ENCODE measurements around the gene POLD1. TPM values are rescaled to one million over a fixed set of nuclear protein-coding genes. Genes with fewer than 3 reads are reported as not detected.
A peak's percentile ranks its signal among the peaks of the same experiment; 100 is the strongest.
"Not testable (repeated sequence)": the region's sequence is repeated elsewhere in the genome, so short reads cannot be mapped to it uniquely, and the experiment has no call there.

POLD1 gene
- total and polyA plus RNA-seq, 3 experiments from 2014 or later = 29.4 to 160 (median 154) TPM

DNA sequence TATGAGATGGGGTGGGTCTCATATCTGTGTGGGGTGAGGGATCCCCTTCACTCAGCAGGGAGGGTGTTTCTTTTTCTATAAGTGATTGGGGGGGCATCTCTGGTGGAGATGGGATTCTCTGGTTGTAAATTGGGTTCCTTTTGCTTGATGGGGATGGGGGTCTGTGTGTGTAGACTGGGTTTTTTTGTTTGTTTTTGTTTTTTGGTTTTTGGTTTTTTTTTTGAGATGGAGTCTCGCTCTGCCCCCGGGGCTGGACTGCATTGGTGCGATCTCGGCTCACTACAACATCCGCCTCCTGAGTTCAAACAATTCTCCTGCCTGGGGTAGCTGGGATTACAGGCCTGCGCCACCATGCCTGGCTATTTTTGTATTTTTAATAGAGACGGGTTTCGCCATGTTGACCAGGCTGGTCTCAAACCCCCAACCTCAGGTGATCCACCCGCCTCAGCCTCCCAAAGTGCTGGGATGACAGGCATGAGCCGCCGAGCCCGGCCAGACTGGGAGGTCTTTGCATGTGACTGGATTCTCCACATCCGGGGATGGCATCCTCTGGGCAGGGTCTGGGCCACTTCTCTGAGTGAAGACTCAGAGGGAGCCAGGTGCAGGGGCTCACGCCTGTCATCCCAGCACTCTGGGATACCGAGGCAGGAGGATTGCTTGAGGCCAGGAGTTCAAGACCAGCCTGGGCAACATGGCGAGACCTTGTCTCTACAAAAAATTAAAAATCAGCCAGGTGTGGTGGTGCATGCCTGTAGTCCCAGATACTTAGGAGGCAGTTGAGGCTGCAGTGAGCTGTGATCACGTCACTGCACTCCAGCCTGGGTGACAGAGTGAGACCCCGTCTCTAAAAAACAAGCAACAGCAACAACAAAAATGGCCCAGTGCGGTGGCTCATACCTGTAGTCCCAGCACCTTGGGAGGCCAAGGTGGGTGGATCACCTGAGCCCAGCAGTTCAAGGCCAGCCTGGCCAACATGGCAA lies 49.3 kb downstream of the POLD1 start:
- Mint-ChIP-seq H3K36me3 (peaks cover 0 to 4% (median 0%) of the 10 kb centered on the region in 3 donors), H3K9me3 (peaks cover 0 to 3% (median 0%) of the 10 kb centered on the region in 5 donors), H3K4me3 (peak overlapping the region; percentile 64 to 91 (median 71)), H3K27ac (peak overlapping the region in 2 of 8 donors; percentile 63 to 78), H3K27me3 (peaks cover 19 to 42% of the 10 kb centered on the region in 2 donors), H3K4me1 (peaks cover 11 to 15% (median 12%) of the 10 kb centered on the region in 3 donors)
- Histone ChIP-seq H3K36me3 (ENCODE audit: insufficient read depth, low read length) (no peaks in the 10 kb centered on the region), H3K27me3 (ENCODE audit: insufficient read depth, low read length, poor library complexity, severe bottlenecking) (peaks cover 4% of the 10 kb centered on the region), H3K4me1 (ENCODE audit: insufficient read depth, low read length) (peaks cover 9% of the 10 kb centered on the region), H3K27ac (ENCODE audit: low read depth, low read length) (no peak overlapping the region), H3K4me3 (ENCODE audit: low read length) (no peak overlapping the region), H3K9me3 (ENCODE audit: low read length) (no peaks in the 10 kb centered on the region)
- DNase-seq = no peak
- POLR2A ChIA-PET = no interaction called here
- CTCF ChIA-PET = no interaction called here

DNA sequence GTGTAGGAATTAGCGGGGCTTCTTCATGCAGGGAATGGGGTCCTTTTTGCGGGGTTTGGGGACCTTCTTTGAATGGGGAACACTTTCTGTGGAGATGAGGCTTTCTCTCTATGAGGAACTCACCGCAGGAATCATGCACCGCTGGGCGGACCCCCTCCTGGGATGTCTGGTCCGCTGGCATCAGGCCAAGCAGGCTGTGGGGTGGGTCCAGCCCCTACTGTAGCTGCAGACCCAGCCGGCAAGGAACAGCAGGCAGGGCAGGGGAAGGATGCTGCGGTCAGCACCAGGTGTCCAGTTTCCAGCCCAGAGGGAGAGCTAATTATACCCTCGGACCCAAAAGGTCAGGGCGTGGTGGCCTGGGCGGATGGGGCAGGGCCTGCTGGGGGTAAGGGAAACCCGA lies 50.4 kb downstream of the POLD1 start:
- DNase-seq = no peak
- H3K4me1 Mint-ChIP-seq = peaks cover 9 to 11% (median 11%) of the 10 kb centered on the region in 3 donors
- H3K9me3 ChIP-seq (ENCODE audit: low read length) = no peaks in the 10 kb centered on the region
- no peak overlapping the region for H3K27ac Mint-ChIP-seq
- H3K4me3 ChIP-seq (ENCODE audit: low read length) = no peak overlapping the region
- peaks cover 0 to 4% (median 0%) of the 10 kb centered on the region in 3 donors for H3K36me3 Mint-ChIP-seq
- H3K4me1 ChIP-seq (ENCODE audit: insufficient read depth, low read length) = peaks cover 9% of the 10 kb centered on the region
- H3K27ac ChIP-seq (ENCODE audit: low read depth, low read length) = no peak overlapping the region
- peaks cover 4% of the 10 kb centered on the region for H3K27me3 ChIP-seq (ENCODE audit: insufficient read depth, low read length, poor library complexity, severe bottlenecking)
- peaks cover 0 to 3% (median 0%) of the 10 kb centered on the region in 5 donors for H3K9me3 Mint-ChIP-seq
- H3K4me3 Mint-ChIP-seq = no peak overlapping the region
- no peaks in the 10 kb centered on the region for H3K36me3 ChIP-seq (ENCODE audit: insufficient read depth, low read length)
- peaks cover 16 to 40% of the 10 kb centered on the region in 2 donors for H3K27me3 Mint-ChIP-seq
- ChIA-PET CTCF (no interaction called here), POLR2A (no interaction called here)

DNA sequence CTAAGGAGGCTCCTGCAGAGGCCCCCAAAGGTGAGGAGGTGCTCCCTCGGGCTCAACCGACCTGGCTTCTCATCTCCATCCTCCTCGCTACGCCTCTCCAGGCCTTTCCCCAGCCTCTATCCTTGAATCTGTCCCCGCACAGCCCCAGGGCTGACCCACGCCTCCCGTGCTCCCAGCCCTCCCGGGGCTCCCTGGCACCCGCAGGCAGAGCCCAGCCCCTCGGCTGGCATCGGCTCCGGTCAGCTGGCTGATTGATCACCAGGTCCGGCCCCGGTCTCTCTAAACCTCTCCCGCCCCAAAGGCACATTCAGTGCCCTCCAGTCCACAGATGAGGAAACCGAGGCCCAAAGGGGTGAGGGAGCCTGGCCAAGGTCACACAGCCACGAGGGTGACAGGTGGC lies 51.1 kb downstream of the POLD1 start:
- Mint-ChIP-seq H3K27me3 (peaks cover 14 to 39% of the 10 kb centered on the region in 2 donors), H3K4me1 (peaks cover 9 to 11% (median 11%) of the 10 kb centered on the region in 3 donors), H3K36me3 (peaks cover 0 to 4% (median 0%) of the 10 kb centered on the region in 3 donors), H3K9me3 (peaks cover 0 to 3% (median 0%) of the 10 kb centered on the region in 5 donors), H3K4me3 (no peak overlapping the region), H3K27ac (no peak overlapping the region)
- DNase-seq = no peak
- Histone ChIP-seq H3K27ac (ENCODE audit: low read depth, low read length) (no peak overlapping the region), H3K36me3 (ENCODE audit: insufficient read depth, low read length) (no peaks in the 10 kb centered on the region), H3K4me1 (ENCODE audit: insufficient read depth, low read length) (peaks cover 9% of the 10 kb centered on the region), H3K4me3 (ENCODE audit: low read length) (no peak overlapping the region), H3K9me3 (ENCODE audit: low read length) (no peaks in the 10 kb centered on the region), H3K27me3 (ENCODE audit: insufficient read depth, low read length, poor library complexity, severe bottlenecking) (peaks cover 4% of the 10 kb centered on the region)
- POLR2A ChIA-PET = no interaction called here
- CTCF ChIA-PET = no interaction called here

DNA sequence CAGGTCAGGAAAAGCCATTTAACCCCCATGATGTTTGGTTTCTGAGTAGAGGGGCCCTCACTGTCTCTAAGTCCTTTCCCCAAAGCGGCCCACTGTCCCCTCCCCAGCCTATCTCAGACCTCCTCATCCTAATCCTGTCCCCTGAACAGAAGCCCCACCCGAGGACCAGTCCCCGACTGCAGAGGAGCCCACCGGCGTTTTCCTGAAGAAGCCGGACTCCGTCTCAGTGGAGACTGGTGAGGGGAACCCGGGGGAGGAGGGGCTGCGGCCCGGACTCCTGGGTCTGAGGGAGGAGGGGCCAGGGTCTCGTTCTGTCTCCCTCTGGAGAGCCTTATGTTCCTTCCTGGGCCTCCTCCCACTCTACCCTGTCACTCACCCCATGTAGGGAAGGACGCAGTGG lies 51.5 kb downstream of the POLD1 start:
- CTCF ChIA-PET = no interaction called here
- H3K27me3 ChIP-seq (ENCODE audit: insufficient read depth, low read length, poor library complexity, severe bottlenecking) = peaks cover 4% of the 10 kb centered on the region
- no peak overlapping the region for H3K27ac ChIP-seq (ENCODE audit: low read depth, low read length)
- H3K36me3 ChIP-seq (ENCODE audit: insufficient read depth, low read length) = no peaks in the 10 kb centered on the region
- Mint-ChIP-seq H3K36me3 (peaks cover 0 to 4% (median 0%) of the 10 kb centered on the region in 3 donors), H3K9me3 (peaks cover 0 to 3% (median 0%) of the 10 kb centered on the region in 5 donors), H3K27ac (no peak overlapping the region), H3K27me3 (peaks cover 10 to 38% of the 10 kb centered on the region in 2 donors), H3K4me3 (no peak overlapping the region), H3K4me1 (peaks cover 9 to 11% (median 11%) of the 10 kb centered on the region in 3 donors)
- H3K9me3 ChIP-seq (ENCODE audit: low read length) = no peaks in the 10 kb centered on the region
- POLR2A ChIA-PET = no interaction called here
- no peak overlapping the region for H3K4me3 ChIP-seq (ENCODE audit: low read length)
- H3K4me1 ChIP-seq (ENCODE audit: insufficient read depth, low read length) = peaks cover 9% of the 10 kb centered on the region
- DNase-seq = no peak

DNA sequence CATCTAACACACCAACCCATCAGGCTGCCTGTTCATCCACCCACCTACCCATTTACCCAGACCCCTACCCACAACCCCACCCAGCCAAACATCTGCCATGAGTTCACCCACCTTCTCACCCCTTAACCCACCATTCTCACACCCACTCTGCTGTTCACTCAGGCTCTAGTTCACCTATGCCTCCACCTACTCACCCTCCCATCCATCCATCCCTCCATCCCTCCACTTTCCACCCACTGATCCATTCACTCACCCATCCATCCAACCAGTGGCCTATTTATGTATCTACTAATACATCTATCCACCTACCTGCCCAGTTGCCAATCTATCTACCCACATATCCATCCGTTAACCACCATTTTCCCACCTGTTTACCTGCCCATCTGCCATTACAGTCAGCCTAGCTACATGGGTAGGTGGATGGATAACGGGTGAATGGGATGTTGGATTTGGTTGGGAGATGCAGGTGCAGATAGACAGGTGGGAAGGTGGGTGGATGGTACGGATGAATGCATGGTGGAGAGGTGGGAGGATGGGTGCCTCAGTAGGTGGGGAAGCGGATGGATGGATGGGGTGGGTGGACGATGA lies 53.8 kb downstream of the POLD1 start:
- H3K4me3 Mint-ChIP-seq = no peak overlapping the region
- DNase-seq = no peak
- Histone ChIP-seq H3K27ac (ENCODE audit: low read depth, low read length) (no peak overlapping the region), H3K36me3 (ENCODE audit: insufficient read depth, low read length) (no peaks in the 10 kb centered on the region), H3K4me3 (ENCODE audit: low read length) (no peak overlapping the region), H3K4me1 (ENCODE audit: insufficient read depth, low read length) (no peaks in the 10 kb centered on the region), H3K27me3 (ENCODE audit: insufficient read depth, low read length, poor library complexity, severe bottlenecking) (no peaks in the 10 kb centered on the region), H3K9me3 (ENCODE audit: low read length) (no peaks in the 10 kb centered on the region)
- no peaks in the 10 kb centered on the region for H3K36me3 Mint-ChIP-seq
- peaks cover 0 to 3% (median 0%) of the 10 kb centered on the region in 5 donors for H3K9me3 Mint-ChIP-seq
- ChIA-PET POLR2A (no interaction called here), CTCF (no interaction called here)
- peaks cover 6 to 26% of the 10 kb centered on the region in 2 donors for H3K27me3 Mint-ChIP-seq
- no peaks in the 10 kb centered on the region for H3K4me1 Mint-ChIP-seq
- H3K27ac Mint-ChIP-seq = no peak overlapping the region

DNA sequence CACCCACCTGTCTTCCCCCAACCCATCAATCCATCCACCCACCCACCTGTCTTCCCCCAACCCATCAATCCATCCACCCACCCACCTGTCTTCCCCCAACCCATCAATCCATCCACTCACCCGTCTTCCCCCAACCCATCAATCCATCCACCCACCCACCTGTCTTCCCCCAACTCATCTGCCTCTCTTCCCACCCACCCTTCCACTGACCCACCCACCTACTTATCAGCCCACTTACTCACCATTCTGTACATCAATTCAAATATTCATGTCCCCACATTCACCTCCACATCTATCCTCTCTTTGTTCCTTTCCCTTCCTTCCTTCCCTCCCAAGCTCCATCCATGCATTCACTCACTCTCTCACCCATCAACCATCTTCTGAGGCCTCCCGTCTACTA lies 55.0 kb downstream of the POLD1 start:
- H3K27ac ChIP-seq (ENCODE audit: low read depth, low read length); H3K9me3 Mint-ChIP-seq; H3K4me3 ChIP-seq (ENCODE audit: low read length); H3K4me3 Mint-ChIP-seq; H3K36me3 ChIP-seq (ENCODE audit: insufficient read depth, low read length); DNase-seq; H3K36me3 Mint-ChIP-seq; POLR2A ChIA-PET; CTCF ChIA-PET; H3K27me3 ChIP-seq (ENCODE audit: insufficient read depth, low read length, poor library complexity, severe bottlenecking); H3K4me1 ChIP-seq (ENCODE audit: insufficient read depth, low read length); H3K4me1 Mint-ChIP-seq; H3K27ac Mint-ChIP-seq; H3K9me3 ChIP-seq (ENCODE audit: low read length): not testable (repeated sequence)
- H3K27me3 Mint-ChIP-seq = peaks cover 7 to 19% of the 10 kb centered on the region in 2 donors

DNA sequence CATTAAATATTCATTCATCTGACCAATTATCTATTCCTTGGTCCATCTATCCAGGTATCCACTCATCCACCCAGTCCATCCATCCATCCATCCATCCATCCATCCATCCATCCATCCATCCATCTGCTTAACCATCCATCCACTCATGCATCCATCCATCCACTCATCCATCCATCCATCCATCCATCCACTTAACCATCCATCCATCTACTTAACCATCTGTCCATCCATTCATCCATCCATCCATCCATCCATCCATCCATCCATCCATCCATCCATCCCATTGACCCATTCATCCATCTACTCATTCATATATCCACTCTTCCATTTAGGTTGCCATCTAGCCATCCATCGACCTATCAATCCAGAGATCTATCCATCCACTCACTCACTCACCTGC lies 59.9 kb downstream of the POLD1 start:
- Histone ChIP-seq H3K4me1 (ENCODE audit: insufficient read depth, low read length) (no peaks in the 10 kb centered on the region), H3K27me3 (ENCODE audit: insufficient read depth, low read length, poor library complexity, severe bottlenecking) (no peaks in the 10 kb centered on the region), H3K4me3 (ENCODE audit: low read length) (no peak overlapping the region), H3K9me3 (ENCODE audit: low read length) (no peaks in the 10 kb centered on the region), H3K36me3 (ENCODE audit: insufficient read depth, low read length) (no peaks in the 10 kb centered on the region), H3K27ac (ENCODE audit: low read depth, low read length) (no peak overlapping the region)
- POLR2A ChIA-PET = interaction anchor here (0.7 kb wide), 1 partner anchor 60 kb away, joined by 8 read pairs; the partner anchor contains the start of gene POLD1
- Mint-ChIP-seq H3K36me3 (no peaks in the 10 kb centered on the region), H3K27ac (no peak overlapping the region), H3K4me1 (no peaks in the 10 kb centered on the region), H3K9me3 (no peaks in the 10 kb centered on the region), H3K27me3 (peaks cover 5 to 15% of the 10 kb centered on the region in 2 donors), H3K4me3 (no peak overlapping the region)
- CTCF ChIA-PET = no interaction called here
- DNase-seq = no peak

DNA sequence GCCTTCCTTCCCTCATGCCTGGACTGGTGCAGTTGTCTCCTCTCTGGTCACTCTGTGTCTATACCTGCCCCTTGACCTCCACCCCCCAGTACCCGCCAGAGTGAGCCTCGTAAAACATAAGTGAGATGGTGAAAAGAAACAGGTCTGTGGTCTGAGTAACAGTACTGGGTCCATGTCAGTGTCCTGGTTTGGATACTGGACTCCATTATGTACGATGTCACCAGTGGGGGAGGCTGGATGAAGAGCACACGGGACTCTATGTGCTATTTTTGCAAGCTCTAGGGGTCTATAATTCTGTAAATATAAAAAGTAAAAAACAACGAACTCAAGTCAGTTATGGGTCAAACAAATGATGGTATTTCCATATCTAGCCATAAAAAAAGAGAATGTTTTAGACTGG lies 62.9 kb downstream of the POLD1 start:
- no peaks in the 10 kb centered on the region for H3K9me3 Mint-ChIP-seq
- POLR2A ChIA-PET = no interaction called here
- H3K4me1 Mint-ChIP-seq = no peaks in the 10 kb centered on the region
- H3K27ac Mint-ChIP-seq = no peak overlapping the region
- H3K36me3 ChIP-seq (ENCODE audit: insufficient read depth, low read length) = no peaks in the 10 kb centered on the region
- DNase-seq = no peak
- H3K4me3 ChIP-seq (ENCODE audit: low read length) = no peak overlapping the region
- H3K9me3 ChIP-seq (ENCODE audit: low read length) = no peaks in the 10 kb centered on the region
- no peaks in the 10 kb centered on the region for H3K27me3 ChIP-seq (ENCODE audit: insufficient read depth, low read length, poor library complexity, severe bottlenecking)
- CTCF ChIA-PET = no interaction called here
- no peaks in the 10 kb centered on the region for H3K4me1 ChIP-seq (ENCODE audit: insufficient read depth, low read length)
- no peak overlapping the region for H3K4me3 Mint-ChIP-seq
- peaks cover 5 to 14% of the 10 kb centered on the region in 2 donors for H3K27me3 Mint-ChIP-seq
- no peaks in the 10 kb centered on the region for H3K36me3 Mint-ChIP-seq
- H3K27ac ChIP-seq (ENCODE audit: low read depth, low read length) = no peak overlapping the region
